AG04450 (cell line): ENCODE measurements around the gene DLX4. TPM values are rescaled to one million over a fixed set of nuclear protein-coding genes. Genes with fewer than 3 reads are reported as not detected.

Experiments used
- CTCF ChIA-PET: fragments of 300-600, 350-600 bp; formaldehyde crosslinking; extraction: SDS; loops from one replicate; lab custom pipeline; 2022; ENCODE audit warnings: antibody characterized with exemption, inconsistent platforms; lab: Charles Lee
- POLR2A ChIA-PET: fragments of 350-600 bp; formaldehyde crosslinking; extraction: SDS; loops from one replicate; lab custom pipeline; 2021; ENCODE audit warnings: antibody characterized with exemption, inconsistent platforms; lab: Yijun Ruan, JAX
- DNase-seq: peaks from one replicate; pipeline ENCODE4 v3.0.0-alpha.2; 2011; ENCODE audit warnings: low read depth, low spot score
- H3K27ac ChIP-seq: one replicate; pipeline ENCODE4 v1.5.1; 2012; ENCODE audit warnings: low read depth, low read length, control low read depth
- H3K27me3 ChIP-seq: one replicate; pipeline ENCODE4 v1.6.0; 2012; ENCODE audit warnings: low read length; ENCODE audit not compliant: control insufficient read depth, insufficient read depth
- H3K4me3 ChIP-seq: 2 replicates; pipeline ENCODE4 v1.5.1; 2011; ENCODE audit warnings: mild to moderate bottlenecking, low read depth, low read length, control low read depth
- H3K9me3 ChIP-seq: 2 replicates; pipeline ENCODE4 v1.5.1; 2012; ENCODE audit warnings: low read length; ENCODE audit not compliant: control insufficient read depth, insufficient read depth
- polyA plus RNA-seq: library from polyadenylated mRNA; depleted of rRNA; stranded (reverse); fragments of >200 nt; gene quantifications from 2 replicates; pipeline ENCODE4 v1.2.3, GENCODE V29; 2011
- TF ChIP-seq, protein P1 (sequence below): IDR thresholded peaks from 2 replicates; pipeline ENCODE4 v1.5.1; 2011; ENCODE audit warnings: low read depth, low read length, control low read depth, inconsistent platforms

Gene DLX4
- polyA plus RNA-seq, 1 experiment, result 0.15 TPM

DNA sequence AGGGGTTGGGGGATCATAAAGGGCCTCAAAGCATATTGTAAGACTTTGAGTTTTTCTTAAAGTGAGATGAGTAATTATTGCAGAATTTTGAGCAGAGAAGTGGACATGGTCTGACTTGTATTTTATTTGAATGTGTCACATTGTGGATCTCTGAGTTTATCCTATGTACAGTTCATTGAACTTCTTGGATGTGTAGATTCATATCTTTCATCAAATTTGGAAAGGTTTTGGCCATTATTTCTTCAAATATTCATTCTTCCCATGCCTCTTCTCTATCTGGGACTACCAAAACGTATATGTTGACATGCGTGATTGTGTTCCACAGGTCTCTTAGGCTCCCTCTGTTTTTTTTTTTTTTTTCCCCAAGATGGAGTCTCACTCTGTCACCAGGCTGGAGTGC lies 40.3 kb downstream of the DLX4 start:
- no peak for DNase-seq
- H3K9me3 ChIP-seq, result peaks cover 11% of the 10 kb centered on the region
- no peak overlapping the region for H3K27ac ChIP-seq
- POLR2A ChIA-PET, result no interaction called here
- peaks cover 18% of the 10 kb centered on the region for H3K27me3 ChIP-seq
- TF ChIP-seq, protein P1, sequence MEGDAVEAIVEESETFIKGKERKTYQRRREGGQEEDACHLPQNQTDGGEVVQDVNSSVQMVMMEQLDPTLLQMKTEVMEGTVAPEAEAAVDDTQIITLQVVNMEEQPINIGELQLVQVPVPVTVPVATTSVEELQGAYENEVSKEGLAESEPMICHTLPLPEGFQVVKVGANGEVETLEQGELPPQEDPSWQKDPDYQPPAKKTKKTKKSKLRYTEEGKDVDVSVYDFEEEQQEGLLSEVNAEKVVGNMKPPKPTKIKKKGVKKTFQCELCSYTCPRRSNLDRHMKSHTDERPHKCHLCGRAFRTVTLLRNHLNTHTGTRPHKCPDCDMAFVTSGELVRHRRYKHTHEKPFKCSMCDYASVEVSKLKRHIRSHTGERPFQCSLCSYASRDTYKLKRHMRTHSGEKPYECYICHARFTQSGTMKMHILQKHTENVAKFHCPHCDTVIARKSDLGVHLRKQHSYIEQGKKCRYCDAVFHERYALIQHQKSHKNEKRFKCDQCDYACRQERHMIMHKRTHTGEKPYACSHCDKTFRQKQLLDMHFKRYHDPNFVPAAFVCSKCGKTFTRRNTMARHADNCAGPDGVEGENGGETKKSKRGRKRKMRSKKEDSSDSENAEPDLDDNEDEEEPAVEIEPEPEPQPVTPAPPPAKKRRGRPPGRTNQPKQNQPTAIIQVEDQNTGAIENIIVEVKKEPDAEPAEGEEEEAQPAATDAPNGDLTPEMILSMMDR, result no peak
- CTCF ChIA-PET, result interaction anchor here (1.6 kb wide), 1 partner anchor 11 kb away, joined by 7 read pairs; no protein-coding TSS in a partner anchor
- H3K4me3 ChIP-seq, result no peak overlapping the region

DNA sequence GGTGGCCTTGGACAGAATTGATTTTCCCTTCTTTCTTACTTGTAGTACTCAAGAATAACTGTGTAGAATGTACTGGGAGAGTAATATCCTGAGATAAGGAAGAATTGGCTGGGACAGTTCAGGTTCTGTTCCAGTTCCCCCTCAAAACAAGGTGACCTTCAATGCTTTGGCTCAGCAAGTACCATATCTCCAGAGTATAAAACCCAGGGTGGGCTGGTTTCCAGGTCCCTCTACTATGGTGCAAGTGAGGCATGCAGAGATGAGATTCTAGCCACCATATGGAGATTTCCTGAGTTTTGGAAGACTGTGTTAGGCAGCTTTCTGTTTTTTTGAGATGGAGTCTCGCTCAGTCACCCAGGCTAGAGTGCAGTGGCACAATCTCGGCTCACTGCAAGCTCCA lies 44.1 kb downstream of the DLX4 start:
- peaks cover 14% of the 10 kb centered on the region for H3K27me3 ChIP-seq
- POLR2A ChIA-PET, result no interaction called here

DNA sequence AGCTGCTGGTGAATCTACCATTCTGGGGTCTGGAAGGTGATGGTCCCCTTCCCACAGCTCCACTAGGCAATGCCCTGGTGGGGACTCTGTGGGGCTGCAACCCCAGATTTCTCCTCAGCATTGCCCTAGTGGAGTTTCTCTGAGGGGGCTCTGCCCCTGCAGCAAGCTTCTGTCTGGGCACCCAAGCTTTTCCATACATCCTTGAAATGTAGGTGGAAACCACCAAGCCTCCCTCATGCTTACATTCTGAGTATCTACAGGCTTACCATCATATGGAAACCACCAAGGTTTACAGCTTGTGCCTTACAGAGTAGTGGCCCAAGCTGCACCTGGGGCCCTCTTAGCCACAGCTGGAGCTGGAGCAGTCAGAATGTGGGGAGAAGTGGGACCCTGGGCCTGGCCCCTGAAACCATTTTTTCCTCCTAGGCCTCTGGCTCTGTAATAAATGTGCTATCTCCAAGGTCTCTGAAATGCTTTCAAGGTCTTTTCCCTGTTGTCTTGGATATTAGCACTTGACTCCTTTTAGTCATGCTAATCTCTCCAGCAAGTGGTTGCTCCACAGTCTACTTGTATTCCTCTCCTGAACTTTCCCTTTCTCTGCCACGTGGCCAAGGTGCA lies 45.6 kb downstream of the DLX4 start:
- no peak for DNase-seq
- TF ChIP-seq, protein P1, result no peak
- H3K9me3 ChIP-seq, result peaks cover 17% of the 10 kb centered on the region
- H3K27ac ChIP-seq, result no peak overlapping the region
- peaks cover 14% of the 10 kb centered on the region for H3K27me3 ChIP-seq
- CTCF ChIA-PET, result interaction anchor here (5.7 kb wide), 1 partner anchor 17 kb away, joined by 30 read pairs; no protein-coding TSS in a partner anchor
- POLR2A ChIA-PET, result no interaction called here
- H3K4me3 ChIP-seq, result no peak overlapping the region

More for the DNA sequence above, 44.1 kb downstream of the DLX4 start:
- Histone ChIP-seq H3K27ac (no peak overlapping the region), H3K9me3 (peaks cover 17% of the 10 kb centered on the region), H3K4me3 (no peak overlapping the region)
- TF ChIP-seq, protein P1, result no peak
- CTCF ChIA-PET, result interaction anchor here (5.7 kb wide), 1 partner anchor 15 kb away, joined by 30 read pairs; no protein-coding TSS in a partner anchor
- no peak for DNase-seq

DNA sequence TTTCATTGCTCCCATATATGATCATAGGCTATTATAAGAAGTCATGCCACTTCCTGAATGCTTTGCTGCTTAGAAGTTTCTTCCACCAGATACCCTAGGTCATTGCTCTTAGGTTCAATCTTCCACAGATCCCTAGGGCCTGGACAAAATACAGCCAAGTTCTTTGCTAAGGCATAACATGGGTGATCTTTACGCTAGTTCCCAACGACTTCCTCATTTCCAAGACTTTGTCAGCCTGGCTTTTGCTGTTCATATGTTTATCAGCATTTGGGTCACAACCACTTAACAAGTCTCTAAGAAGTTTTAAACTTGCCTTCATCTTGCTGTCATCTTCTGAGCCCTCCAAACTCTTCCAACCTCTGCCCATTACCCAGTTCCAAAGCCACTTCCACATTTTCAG lies 46.2 kb downstream of the DLX4 start:
- POLR2A ChIA-PET, result interaction anchor here (0.7 kb wide), 1 partner anchor 88 kb away, joined by 3 read pairs; no protein-coding TSS in a partner anchor
- Histone ChIP-seq H3K4me3 (no peak overlapping the region), H3K27me3 (peaks cover 12% of the 10 kb centered on the region), H3K27ac (no peak overlapping the region), H3K9me3 (peaks cover 17% of the 10 kb centered on the region)
- CTCF ChIA-PET, result interaction anchor here (1.1 to 5.7 kb wide), 2 partner anchors 9 to 17 kb away, joined by 6 to 30 read pairs; no protein-coding TSS in a partner anchor
- TF ChIP-seq, protein P1, result no peak
- no peak for DNase-seq

DNA sequence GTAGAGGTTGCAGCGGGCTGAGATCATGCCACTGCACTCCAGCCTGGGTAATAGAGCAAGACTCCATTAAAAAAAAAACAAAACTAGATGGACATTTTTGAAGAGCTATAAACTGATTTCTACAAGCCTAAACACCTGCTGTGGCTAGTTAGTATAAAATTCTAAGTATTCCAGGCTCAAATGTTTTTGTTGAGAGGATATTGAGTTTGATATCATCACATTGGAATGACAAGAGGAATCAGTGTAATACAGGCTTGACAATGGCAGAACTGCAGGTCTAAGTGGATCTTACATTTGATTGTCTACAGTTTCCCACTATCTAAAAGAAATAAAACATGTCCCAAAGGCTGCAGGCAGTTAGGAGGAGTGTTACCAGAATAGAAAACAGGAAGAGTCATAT lies 49.9 kb downstream of the DLX4 start:
- POLR2A ChIA-PET, result no interaction called here
- peaks cover 8% of the 10 kb centered on the region for H3K9me3 ChIP-seq
- TF ChIP-seq, protein P1, result no peak

More for the DNA sequence above, 49.9 kb downstream of the DLX4 start:
- Histone ChIP-seq H3K27me3 (peaks cover 5% of the 10 kb centered on the region), H3K27ac (no peak overlapping the region), H3K4me3 (no peak overlapping the region)
- DNase-seq, result no peak
- CTCF ChIA-PET, result interaction anchor here (1.1 to 1.6 kb wide), 2 partner anchors 68 to 75 kb away, joined by 3 to 4 read pairs; no protein-coding TSS in a partner anchor
